GM23248 (cell line): ENCODE measurements around the gene COL18A1.

Experiments
- EZH2 ChIP-seq: fragments of 200-600 bp; sonication (generic); IDR thresholded peaks from 2 replicates; pipeline ENCODE4 v1.6.1; 2018; ENCODE audit warnings: antibody characterized with exemption, mild to moderate bottlenecking; ENCODE audit not compliant: insufficient read depth, poor library complexity, severe bottlenecking
- EZH2phosphoT487 ChIP-seq: fragments of 200-600 bp; sonication (generic); IDR thresholded peaks from 2 replicates; pipeline ENCODE4 v1.6.1; 2018; ENCODE audit warnings: antibody characterized with exemption, moderate library complexity, mild to moderate bottlenecking, low read depth; ENCODE audit not compliant: insufficient read depth

- no peak for TF ChIP-seq EZH2
- TF ChIP-seq EZH2phosphoT487 = no peak
Measured at GRCh38 chr21:45382697-45382997, 22.3 kb upstream of the COL18A1 start.
